Measurements from ENCODE around the gene ISG15.
A peak's percentile ranks its signal among the peaks of the same experiment; 100 is the strongest.
"Not testable (repeated sequence)": the region's sequence is repeated elsewhere in the genome, so short reads cannot be mapped to it uniquely, and the experiment has no call there.

The ISG15 gene

GRCh38 chr1:1013922-1014648, 788 bp downstream of the ISG15 start:
- peak; percentile 71 for DNase-seq

DNA sequence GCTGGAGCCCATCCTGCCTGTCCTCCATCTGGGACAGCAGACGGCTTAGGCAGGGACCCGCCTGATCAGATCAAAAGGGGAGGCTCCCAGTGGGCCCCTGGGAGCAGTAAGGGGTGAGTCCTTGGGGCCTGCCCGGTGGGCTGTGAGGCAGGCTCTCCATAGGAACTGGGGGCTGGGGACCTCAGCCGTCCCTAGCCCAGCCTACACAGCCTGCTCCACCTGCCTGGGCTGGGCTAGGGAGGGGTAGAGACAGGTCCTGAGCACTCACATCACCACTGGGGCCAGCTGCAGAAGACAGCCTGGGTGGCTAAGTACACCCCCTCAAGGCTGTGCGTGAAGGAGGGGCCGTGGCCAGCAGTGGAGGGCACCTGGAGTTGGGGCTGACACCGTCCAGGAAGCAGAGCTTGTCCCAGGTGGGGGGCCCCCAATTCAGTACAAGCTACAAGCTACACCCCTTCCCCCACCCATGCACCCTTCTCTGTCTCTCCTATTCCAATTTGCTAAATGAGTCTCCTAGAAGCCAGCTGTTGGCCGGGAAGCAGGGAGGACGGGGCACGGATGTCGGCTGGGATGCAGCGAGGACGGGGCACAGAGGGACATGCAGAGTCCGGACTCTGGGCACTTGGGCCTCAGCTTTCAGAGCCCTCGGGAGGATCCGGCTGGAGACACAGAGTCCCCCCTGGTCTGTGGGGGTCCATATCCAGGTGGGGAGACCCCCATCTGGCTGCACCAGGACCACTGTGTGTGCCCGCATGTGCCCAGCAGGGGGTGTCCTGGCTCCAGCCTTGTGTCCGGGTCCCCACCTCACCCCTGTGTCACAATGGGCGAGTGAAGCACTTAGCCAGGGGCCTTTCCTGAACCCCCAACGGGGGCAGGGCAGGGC, 1.7 kb downstream of the ISG15 start:
- peak; percentile 57 for DNase-seq

- not testable (repeated sequence) for DNase-seq
These were observed 4.4 kb downstream of the ISG15 start for GRCh38 chr1:1017397-1018320.

- DNase-seq: not testable (repeated sequence)
These were observed 5.0 kb downstream of the ISG15 start for GRCh38 chr1:1018321-1018685.

DNA sequence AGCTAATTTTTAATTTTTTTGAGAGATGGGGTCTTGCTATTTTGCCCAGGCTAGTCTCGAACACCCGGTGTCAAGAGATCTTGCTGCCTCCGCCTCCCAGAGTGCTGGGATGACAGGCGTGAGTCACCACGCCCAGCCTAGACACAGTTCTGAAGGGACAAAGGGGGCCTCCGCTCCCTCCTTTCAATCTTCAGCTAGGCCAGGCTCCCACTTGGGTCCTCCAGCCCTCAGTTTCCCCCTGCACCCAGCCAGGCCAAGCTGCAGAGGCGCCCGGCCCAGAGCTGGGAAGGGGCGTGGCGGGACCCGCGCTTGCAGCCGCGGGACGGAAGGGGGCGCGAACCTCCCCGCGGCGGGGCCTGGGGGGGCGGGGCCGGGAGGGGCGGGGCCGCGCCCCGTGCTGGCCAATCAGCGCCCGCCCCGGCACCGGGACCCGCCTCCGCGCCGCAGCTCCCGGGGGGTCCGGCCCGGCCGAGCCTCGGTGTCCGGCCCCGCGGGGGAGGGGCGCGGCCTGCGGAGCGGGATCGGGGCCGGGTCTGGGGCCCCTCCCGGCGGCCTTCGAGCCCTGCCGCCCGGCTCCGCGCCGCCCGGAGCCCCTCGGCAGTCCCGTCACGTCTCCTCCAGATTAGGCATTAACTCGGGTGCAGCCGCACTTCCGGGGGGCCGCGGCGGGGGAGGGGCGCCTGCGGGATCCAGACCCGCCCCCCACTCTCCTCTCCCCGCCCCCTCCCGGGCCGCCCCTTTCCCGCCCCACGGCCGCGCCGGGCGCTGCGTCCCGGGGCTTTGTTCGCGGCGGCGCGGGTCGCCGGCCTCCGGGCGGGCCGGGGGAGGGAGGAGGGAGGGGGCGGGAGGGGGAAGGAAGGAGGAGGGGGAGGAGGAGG, 6.1 kb downstream of the ISG15 start:
- DNase-seq: peak; percentile 88

- no peak for DNase-seq
These were observed 6.7 kb downstream of the ISG15 start, which contains the start of gene AGRN for GRCh38 chr1:1020000-1020404. AGRN (plus strand) TSS chr1:1020120; CDS start chr1:1020173, 53 bp downstream.

- no peak for DNase-seq
These were observed 7.2 kb downstream of the ISG15 start for GRCh38 chr1:1020415-1021009.

DNA sequence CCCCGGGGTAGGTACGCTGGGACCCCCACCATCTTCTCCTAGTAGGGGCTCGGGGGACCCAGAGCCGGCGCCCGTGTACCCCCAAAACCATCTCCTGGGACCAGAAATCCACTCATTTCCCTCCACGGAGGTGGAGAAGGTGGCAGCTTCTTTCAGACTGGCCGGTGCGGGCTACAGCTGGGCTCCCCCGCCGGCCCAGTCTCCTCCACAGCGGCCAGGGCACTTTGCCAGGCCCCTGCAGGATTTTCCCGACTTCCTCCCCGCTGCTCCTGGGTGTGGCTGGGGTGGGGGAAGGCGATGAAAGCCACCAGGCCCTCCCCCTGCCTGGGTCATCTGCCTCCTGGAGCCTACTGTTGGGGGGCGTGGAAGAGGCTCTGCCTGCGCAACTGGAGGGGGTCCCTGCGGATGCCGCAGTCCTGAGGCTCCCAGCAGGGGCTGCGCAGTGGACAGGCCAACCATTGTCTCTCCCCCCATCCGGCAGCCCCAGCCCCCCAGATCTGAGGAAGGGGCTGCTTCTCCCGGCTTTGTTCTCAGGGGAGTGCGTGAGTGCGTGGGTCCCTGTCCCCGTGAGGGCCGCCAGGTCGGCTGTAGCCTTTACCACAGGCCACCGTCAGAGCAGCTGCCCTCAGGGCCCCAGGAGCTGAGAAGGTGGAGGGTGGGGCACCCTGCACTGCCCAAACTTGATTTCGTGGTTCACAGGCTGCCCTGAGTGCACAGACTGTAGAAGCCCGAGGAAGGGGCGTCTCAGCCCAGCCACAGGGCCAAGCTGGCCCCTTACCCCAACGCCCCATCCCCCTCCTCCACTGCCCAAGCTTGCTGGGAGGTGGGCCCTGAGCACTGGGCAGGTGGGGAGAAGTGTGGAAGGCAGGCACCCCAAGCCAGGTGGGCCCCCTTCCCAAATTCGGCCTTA, 8.0 kb downstream of the ISG15 start:
- DNase-seq: no peak

DNA sequence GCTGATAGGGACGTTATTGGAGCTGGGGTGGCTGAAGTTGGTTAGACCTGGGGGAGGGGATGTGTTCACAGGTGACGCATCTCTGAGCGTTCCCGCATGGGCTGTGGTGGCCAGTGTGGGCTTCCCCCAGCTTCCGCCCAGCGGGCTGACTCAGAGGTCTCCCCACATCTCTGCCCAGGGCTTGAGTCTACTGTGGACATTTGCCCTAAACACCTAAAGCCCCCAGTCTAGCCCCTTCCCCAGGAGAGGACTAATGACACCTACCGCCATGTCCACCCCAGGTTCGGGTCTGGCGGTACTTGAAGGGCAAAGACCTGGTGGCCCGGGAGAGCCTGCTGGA, 8.6 kb downstream of the ISG15 start:
- DNase-seq: no peak

DNA sequence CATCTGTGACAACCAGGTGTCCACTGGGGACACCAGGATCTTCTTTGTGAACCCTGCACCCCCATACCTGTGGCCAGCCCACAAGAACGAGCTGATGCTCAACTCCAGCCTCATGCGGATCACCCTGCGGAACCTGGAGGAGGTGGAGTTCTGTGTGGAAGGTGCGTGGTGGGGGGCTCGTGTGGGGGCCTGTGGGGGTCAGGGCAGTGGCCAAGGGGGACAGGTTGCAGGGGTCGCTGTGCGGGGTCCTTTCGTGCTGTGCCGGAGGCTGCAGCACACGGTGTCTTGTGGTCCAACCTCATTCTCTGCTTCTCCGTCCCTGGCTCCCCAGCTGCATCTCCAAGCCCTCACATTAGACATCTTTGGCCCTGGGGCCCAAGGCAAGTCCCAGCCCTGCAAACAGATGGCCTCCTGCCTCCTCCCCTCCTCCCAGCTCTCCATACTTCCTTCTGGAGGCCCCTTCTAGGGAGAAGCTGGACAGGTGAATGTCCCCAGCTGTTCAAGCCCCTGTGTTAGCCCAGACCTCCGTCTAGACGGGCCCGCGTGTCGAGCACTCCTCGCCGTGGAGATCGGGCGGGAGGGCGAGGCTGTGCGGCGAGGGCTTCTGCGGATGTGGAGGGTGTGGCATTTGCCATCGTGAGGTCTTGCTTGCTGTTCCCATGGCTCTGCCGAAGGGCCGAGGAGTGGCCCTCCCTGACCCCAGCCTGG, 9.2 kb downstream of the ISG15 start:
- no peak for DNase-seq

DNA sequence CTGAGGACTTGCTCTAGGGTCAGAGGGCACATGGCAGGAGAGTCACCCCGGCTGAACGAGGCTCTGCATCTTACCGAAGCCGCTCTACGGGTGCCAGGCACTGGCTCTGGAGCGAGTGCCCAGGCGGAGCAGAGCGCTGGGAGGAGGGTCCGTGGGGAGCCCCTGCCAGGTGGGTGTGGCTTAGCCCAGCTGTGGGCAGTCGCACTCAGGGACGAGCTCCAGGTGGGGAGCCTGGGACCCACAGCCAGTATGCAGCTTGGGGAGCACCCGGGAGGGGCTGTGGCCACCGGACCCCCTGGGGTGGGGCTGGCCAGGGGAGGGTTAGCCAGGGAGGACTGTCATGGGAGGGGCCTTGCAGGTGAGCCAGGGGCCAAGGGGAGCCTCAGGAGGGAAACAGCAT, 10.4 kb downstream of the ISG15 start:
- DNase-seq: no peak

GRCh38 chr1:1024149-1024770, 11.0 kb downstream of the ISG15 start:
- no peak for DNase-seq

GRCh38 chr1:1024771-1025699, 11.7 kb downstream of the ISG15 start:
- DNase-seq: peak; percentile 96

DNA sequence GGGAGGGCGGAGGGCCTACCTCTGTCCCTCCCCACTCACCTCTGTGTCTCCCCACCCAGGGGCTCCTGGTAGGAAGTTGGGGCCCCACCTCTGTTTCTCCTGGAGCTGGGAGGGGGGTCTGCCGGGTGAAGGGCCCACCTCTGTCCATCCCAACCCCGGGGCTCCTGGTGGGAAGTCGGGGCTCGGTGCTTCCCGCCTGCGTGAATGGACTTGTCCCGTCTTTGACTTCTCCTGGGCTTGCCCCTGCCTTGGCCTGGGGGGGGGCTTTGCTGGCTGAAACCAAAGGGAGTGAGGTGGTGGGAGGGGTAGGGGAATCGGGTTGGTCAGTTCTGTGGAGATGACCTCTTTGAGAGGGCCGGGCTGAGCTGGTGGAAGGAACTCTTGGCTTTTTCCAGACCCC, 12.4 kb downstream of the ISG15 start:
- DNase-seq: no peak

DNA sequence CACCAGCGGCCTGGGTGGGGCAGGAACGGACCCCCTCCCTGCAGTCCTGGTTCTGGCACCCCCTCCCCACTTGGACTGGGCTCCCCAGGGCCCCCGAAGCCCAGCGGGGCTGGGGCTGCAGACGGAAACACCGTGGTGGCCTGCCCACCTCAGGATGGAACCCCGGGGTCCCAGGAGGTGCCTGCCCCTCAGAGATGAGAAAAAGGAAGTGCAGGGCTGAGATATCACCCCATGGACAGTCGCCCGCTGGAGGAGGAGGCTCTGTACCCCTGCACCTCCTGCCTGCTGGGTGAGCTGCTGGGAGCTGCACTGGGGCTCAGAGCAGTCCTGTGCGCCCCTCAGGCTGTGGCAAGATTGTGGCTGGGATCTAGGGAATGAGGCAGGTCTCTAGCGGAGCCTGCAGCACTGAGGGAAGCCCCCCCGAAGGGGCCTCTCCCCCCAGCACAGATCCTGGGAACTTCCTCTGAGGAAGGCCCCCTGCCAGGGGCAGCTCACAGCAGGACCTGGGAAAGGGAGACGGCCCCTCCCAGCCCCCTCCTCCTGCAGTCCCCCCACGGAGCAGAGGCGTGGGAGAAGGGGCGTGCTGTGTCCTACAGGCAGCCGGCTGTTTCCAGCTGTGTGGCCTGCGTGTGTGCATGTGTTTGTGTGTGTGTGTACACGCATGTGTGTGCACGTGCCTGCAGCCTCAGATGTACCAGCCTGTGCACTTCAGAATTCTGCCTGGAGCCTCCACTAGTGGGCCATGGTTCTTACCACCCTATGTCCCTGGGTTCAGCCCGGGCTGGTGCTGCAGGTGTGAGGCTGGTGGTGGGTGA, 13.5 kb downstream of the ISG15 start:
- no peak for DNase-seq

- DNase-seq: no peak
These were observed 14.5 kb downstream of the ISG15 start for GRCh38 chr1:1027791-1028190.
